ENCODE data around the gene RNF130.

Gene RNF130

DNA sequence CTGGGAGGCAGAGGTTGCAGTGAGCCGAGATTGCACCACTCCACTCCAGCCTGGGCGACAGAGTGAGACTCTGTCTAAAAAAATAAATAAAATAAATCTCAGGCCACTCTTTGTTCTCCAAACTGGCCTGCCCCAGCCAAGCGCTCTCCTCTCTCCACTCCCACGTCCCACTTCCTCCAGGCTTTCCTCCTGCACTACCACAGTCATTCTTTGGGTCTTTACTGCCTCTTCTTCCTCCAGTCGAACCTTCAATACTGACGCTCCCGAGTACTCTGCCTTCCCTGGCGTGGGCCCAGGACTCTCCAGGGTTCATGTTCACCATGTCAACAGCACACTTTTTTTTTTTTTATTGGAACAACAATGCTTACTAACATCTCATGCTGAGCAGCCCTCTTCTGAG, 23.9 kb downstream of the RNF130 start:
- no peaks in the 10 kb centered on the region for H3K36me3 ChIP-seq
- H3K4me3 ChIP-seq, result no peak overlapping the region
- intact Hi-C loops (cut with DNase I; ENCODE audit: low total_unique reads), result no loop called here
- no peaks in the 10 kb centered on the region for H3K27me3 ChIP-seq
- H3K4me1 ChIP-seq, result peaks cover 0 to 19% (median 7%) of the 10 kb centered on the region in 4 donors
- TF ChIP-seq, protein P1, sequence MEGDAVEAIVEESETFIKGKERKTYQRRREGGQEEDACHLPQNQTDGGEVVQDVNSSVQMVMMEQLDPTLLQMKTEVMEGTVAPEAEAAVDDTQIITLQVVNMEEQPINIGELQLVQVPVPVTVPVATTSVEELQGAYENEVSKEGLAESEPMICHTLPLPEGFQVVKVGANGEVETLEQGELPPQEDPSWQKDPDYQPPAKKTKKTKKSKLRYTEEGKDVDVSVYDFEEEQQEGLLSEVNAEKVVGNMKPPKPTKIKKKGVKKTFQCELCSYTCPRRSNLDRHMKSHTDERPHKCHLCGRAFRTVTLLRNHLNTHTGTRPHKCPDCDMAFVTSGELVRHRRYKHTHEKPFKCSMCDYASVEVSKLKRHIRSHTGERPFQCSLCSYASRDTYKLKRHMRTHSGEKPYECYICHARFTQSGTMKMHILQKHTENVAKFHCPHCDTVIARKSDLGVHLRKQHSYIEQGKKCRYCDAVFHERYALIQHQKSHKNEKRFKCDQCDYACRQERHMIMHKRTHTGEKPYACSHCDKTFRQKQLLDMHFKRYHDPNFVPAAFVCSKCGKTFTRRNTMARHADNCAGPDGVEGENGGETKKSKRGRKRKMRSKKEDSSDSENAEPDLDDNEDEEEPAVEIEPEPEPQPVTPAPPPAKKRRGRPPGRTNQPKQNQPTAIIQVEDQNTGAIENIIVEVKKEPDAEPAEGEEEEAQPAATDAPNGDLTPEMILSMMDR (IDR thresholded peaks at IDR 0.05), result no peak
- peak; percentile 52 to 76 for DNase-seq
- peak overlapping the region in 1 of 2 donors; percentile 21 for H3K27ac ChIP-seq
- H3K9me3 ChIP-seq, result no peaks in the 10 kb centered on the region

GRCh38 chr5:180046656-180047055, 24.9 kb downstream of the RNF130 start:
- no peaks in the 10 kb centered on the region for H3K27me3 ChIP-seq
- H3K27ac ChIP-seq, result no peak overlapping the region
- TF ChIP-seq, protein P1 (IDR thresholded peaks at IDR 0.05), result no peak
- DNase-seq, result no peak
- no peak overlapping the region for H3K4me3 ChIP-seq
- no peaks in the 10 kb centered on the region for H3K36me3 ChIP-seq
- intact Hi-C loops (cut with DNase I; ENCODE audit: low total_unique reads), result no loop called here
- H3K4me1 ChIP-seq, result peaks cover 0 to 19% (median 7%) of the 10 kb centered on the region in 4 donors
- H3K9me3 ChIP-seq, result no peaks in the 10 kb centered on the region

GRCh38 chr5:180045889-180046499, 25.6 kb downstream of the RNF130 start:
- TF ChIP-seq, protein P1 (IDR thresholded peaks at IDR 0.05), result no peak
- Histone ChIP-seq H3K4me1 (peaks cover 0 to 19% (median 7%) of the 10 kb centered on the region in 4 donors), H3K9me3 (no peaks in the 10 kb centered on the region), H3K27me3 (no peaks in the 10 kb centered on the region), H3K27ac (no peak overlapping the region), H3K36me3 (no peaks in the 10 kb centered on the region), H3K4me3 (no peak overlapping the region)
- intact Hi-C loops (cut with DNase I; ENCODE audit: low total_unique reads), result no loop called here
- no peak for DNase-seq

DNA sequence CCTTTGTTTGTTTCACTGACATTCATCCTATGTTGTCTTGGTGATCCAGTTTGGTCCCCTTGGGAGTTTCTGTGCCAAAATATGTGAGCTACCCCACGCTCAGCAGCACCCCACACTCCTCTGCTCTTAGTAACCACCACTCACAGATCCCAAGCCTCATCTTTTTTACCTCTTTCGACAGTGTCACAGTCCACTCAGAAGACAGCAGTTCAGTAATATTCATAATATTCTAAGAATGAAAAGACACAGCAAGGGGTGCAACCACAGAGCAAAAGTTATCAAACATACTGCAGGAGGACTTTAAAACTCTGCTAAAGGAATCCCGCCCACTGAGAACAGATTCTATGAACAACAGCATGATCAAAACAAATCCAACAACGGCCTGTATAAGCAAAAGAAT, 28.2 kb downstream of the RNF130 start:
- no peaks in the 10 kb centered on the region for H3K9me3 ChIP-seq
- DNase-seq, result no peak
- intact Hi-C loops (cut with DNase I; ENCODE audit: low total_unique reads), result no loop called here

DNA sequence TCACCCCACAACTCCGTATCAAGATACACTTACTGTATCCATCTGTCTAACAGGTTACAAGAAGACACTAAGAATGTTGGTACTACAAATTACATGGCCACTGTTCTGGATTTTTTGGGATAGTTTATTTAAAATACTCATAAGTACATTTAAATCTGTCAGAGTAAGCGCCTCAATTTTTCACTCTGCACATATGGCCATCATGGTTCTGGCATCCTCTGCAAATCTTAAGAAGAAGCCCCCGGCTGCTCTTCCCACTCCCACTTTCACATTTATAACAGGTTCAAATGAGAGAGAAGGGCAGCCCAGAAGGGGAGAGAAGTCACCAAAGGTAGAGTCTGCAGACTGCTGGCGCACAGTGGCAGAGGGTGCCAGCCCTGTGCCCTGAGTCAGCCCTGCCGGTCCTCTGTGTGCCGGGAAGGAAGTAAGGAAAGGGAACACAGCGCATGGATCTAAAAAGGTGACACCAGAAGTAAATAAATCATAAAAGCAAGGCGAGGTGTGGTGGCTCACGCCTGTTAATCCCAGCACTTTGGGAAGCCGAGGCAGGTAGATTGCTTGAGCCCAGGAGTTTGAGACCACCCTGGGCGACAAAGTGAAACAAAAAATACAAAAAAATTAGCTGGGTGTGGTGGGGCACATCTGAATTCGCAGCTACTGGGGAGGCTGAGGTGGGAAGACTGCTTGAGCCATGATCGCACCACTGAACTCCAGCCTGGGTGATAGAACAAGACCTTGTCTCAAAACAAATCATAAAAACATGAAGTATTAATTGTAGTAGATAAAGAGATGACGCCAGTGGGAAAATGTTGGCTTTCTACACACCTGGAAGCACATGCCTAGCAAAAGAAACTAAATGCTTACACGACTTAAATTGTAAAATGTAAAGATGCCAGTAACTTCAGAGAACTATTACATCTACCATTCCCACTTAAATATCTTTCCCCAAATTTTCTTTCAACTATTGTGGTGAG, 30.0 kb downstream of the RNF130 start:
- TF ChIP-seq, protein P1 (IDR thresholded peaks at IDR 0.05), result no peak
- H3K36me3 ChIP-seq, result peaks cover 19 to 29% (median 22%) of the 10 kb centered on the region in 3 donors

More for the DNA sequence above, 28.2 kb downstream of the RNF130 start:
- H3K27me3 ChIP-seq, result no peaks in the 10 kb centered on the region
- TF ChIP-seq, protein P1 (IDR thresholded peaks at IDR 0.05), result no peak
- no peak overlapping the region for H3K4me3 ChIP-seq
- H3K4me1 ChIP-seq, result peaks cover 0 to 9% (median 2%) of the 10 kb centered on the region in 4 donors
- H3K36me3 ChIP-seq, result peaks cover 5 to 12% (median 6%) of the 10 kb centered on the region in 3 donors
- H3K27ac ChIP-seq, result no peak overlapping the region

More for the DNA sequence above, 30.0 kb downstream of the RNF130 start:
- no peak overlapping the region for H3K27ac ChIP-seq
- H3K27me3 ChIP-seq, result no peaks in the 10 kb centered on the region
- H3K4me3 ChIP-seq, result no peak overlapping the region
- no peaks in the 10 kb centered on the region for H3K4me1 ChIP-seq
- no peak for DNase-seq
- intact Hi-C loops (cut with DNase I; ENCODE audit: low total_unique reads), result no loop called here
- H3K9me3 ChIP-seq, result no peaks in the 10 kb centered on the region

All from tibial artery (tissue), 4 donors.